Measurements from ENCODE around the gene APOLD1. TPM values are rescaled to one million over a fixed set of nuclear protein-coding genes. Genes with fewer than 3 reads are reported as not detected.

APOLD1 gene
- polyA plus RNA-seq, 2 of the 4 experiments (the other 2 are of a cell fraction) = 0.44 to 1.3 TPM

- peaks cover 26% of the 10 kb centered on the region for H3K4me1 ChIP-seq
- no peak overlapping the region; a peak in 1 of 6 replicates for H3K27ac ChIP-seq
- ATAC-seq (peak; percentile 57 to 77; a peak in 4 of 6 replicates), FAIRE-seq (peak; percentile 63), DNase-seq (ENCODE audit: low read depth in 1 of 2, low spot score in 1 of 2) (peak; percentile 58 to 89)
- under 1% methylated on average over 3 of the region's 3 CpGs for WGBS (ENCODE audit: missing lambda C conversion rate)
- H3K4me3 ChIP-seq = no peak overlapping the region
- H3K4me2 ChIP-seq = peak overlapping the region; percentile 56
- CTCF ChIA-PET = interaction anchor here (0.8 to 3.7 kb wide), 4 partner anchors 10 to 43 kb away, joined by 3 to 17 read pairs (median 3); partner anchors contain the start of gene DDX47
- POLR2A ChIA-PET = no interaction called here
- no peaks in the 10 kb centered on the region for H3K9me3 ChIP-seq
- no peak for TF ChIP-seq HOXA7 (CRISPR knock-in tag; IDR thresholded peaks at IDR 0.05)
- no peak for TF ChIP-seq HMGXB4 (CRISPR knock-in tag; IDR thresholded peaks at IDR 0.05; ENCODE audit: borderline replicate concordance)
- TF ChIP-seq CTCF (IDR thresholded peaks at IDR 0.05) = no peak
- no peak for TF ChIP-seq SMC3 (IDR thresholded peaks at IDR 0.05)
- no peak for TF ChIP-seq REST (IDR thresholded peaks at IDR 0.05)
- no peak for TF ChIP-seq RFX5 (IDR thresholded peaks at IDR 0.05)
- no peak; the same call in 1 of the 2 replicates for TF ChIP-seq FOXS1 (CRISPR knock-in tag; IDR thresholded peaks at IDR 0.05)
- TF ChIP-seq EHMT2 (IDR thresholded peaks at IDR 0.05; ENCODE audit: low read depth) = no peak
- no peak for TF ChIP-seq MAZ (IDR thresholded peaks at IDR 0.05; ENCODE audit: borderline replicate concordance, low read depth, low read length)
- no peak; a peak in 1 of 5 replicates for TF ChIP-seq EP300 (IDR thresholded peaks at IDR 0.05)
- TF ChIP-seq FOSB (CRISPR knock-in tag; IDR thresholded peaks at IDR 0.05) = no peak
- 0 out of 5 replicates have a peak, but pooled peaks have one; percentile 28 to 53 for TF ChIP-seq JUN (IDR thresholded peaks at IDR 0.05)
- no peak for TF ChIP-seq BHLHE40 (IDR thresholded peaks at IDR 0.05; ENCODE audit: low read depth, low read length)
- no peak for TF ChIP-seq RCOR1 (IDR thresholded peaks at IDR 0.05; ENCODE audit: low read depth, low read length)
- TF ChIP-seq ZC3H11A (IDR thresholded peaks at IDR 0.05) = no peak
- TF ChIP-seq MYC (IDR thresholded peaks at IDR 0.05; ENCODE audit: borderline replicate concordance, low read length) = no peak
- TF ChIP-seq JUNB (IDR thresholded peaks at IDR 0.05) = peak; percentile 76
- no peak for TF ChIP-seq PHF8 (IDR thresholded peaks at IDR 0.05; ENCODE audit: borderline replicate concordance, low read depth)
- no peak for TF ChIP-seq KDM1A (IDR thresholded peaks at IDR 0.05; ENCODE audit: low read depth)
- TF ChIP-seq CBX8 (IDR thresholded peaks at IDR 0.05) = no peak
- TF ChIP-seq KDM5A (IDR thresholded peaks at IDR 0.05) = no peak
- TF ChIP-seq FOSL2 (IDR thresholded peaks at IDR 0.05) = no peak
- TF ChIP-seq FOSL2 (CRISPR knock-in tag; IDR thresholded peaks at IDR 0.05) = peak; percentile 82
- peak; percentile 93 for TF ChIP-seq GATA3 (IDR thresholded peaks at IDR 0.05; ENCODE audit: borderline replicate concordance)
- TF ChIP-seq MAX (IDR thresholded peaks at IDR 0.05) = peak; percentile 47; the same call in 1 of the 2 replicates
- TF ChIP-seq SREBF2 (IDR thresholded peaks at IDR 0.05) = no peak
- TF ChIP-seq HEYL (CRISPR knock-in tag; IDR thresholded peaks at IDR 0.05) = no peak
- peak; percentile 35 for TF ChIP-seq MAFK (IDR thresholded peaks at IDR 0.05; ENCODE audit: partially characterized antibody)
- no peak for TF ChIP-seq ESRRA (IDR thresholded peaks at IDR 0.05; ENCODE audit: borderline replicate concordance, low read length)
- peak in 1 of 2 experiments; percentile 53; a peak in 1 of 4 replicates for TF ChIP-seq CEBPB (IDR thresholded peaks at IDR 0.05)
- no peak for TF ChIP-seq ELK1 (IDR thresholded peaks at IDR 0.05; ENCODE audit: low read depth, low read length)
- peak; percentile 23; the same call in 1 of the 3 replicates for TF ChIP-seq BCL3 (IDR thresholded peaks at IDR 0.05)
- TF ChIP-seq CHD4 (IDR thresholded peaks at IDR 0.05; ENCODE audit: borderline replicate concordance) = no peak
Observed at GRCh38 chr12:12779529-12779928, 5.9 kb upstream of the APOLD1 start.
